ENCODE measurements around the gene MRLN.
A peak's percentile ranks its signal among the peaks of the same experiment; 100 is the strongest.

Gene MRLN

GRCh38 chr10:59753267-59753666, at the start of gene MRLN:
MRLN (minus strand) TSS chr10:59753455.
- TF ChIP-seq EGR1 (IDR thresholded peaks at IDR 0.05) (no peak), REST (IDR thresholded peaks at IDR 0.05; ENCODE audit: low read depth) (no peak), RAD21 (IDR thresholded peaks at IDR 0.05; ENCODE audit: low read depth) (no peak), TEAD4 (IDR thresholded peaks at IDR 0.05) (no peak), ZBTB7A (IDR thresholded peaks at IDR 0.05; ENCODE audit: low read depth) (no peak), NFIC (IDR thresholded peaks at IDR 0.05) (no peak), CREB1 (IDR thresholded peaks at IDR 0.05; ENCODE audit: low read depth) (no peak), EP300 (IDR thresholded peaks at IDR 0.05; ENCODE audit: borderline replicate concordance) (no peak), FOXM1 (IDR thresholded peaks at IDR 0.05; ENCODE audit: borderline replicate concordance, low read depth) (no peak), USF1 (IDR thresholded peaks at IDR 0.05) (no peak), YY1 (IDR thresholded peaks at IDR 0.05; ENCODE audit: low read depth) (no peak), CEBPB (IDR thresholded peaks at IDR 0.05) (no peak), TAF1 (IDR thresholded peaks at IDR 0.05; ENCODE audit: low read depth) (no peak), TCF12 (IDR thresholded peaks at IDR 0.05; ENCODE audit: low read depth) (no peak)
- TF ChIP-seq, protein P1, sequence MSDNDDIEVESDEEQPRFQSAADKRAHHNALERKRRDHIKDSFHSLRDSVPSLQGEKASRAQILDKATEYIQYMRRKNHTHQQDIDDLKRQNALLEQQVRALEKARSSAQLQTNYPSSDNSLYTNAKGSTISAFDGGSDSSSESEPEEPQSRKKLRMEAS (IDR thresholded peaks at IDR 0.05), result no peak

DNA sequence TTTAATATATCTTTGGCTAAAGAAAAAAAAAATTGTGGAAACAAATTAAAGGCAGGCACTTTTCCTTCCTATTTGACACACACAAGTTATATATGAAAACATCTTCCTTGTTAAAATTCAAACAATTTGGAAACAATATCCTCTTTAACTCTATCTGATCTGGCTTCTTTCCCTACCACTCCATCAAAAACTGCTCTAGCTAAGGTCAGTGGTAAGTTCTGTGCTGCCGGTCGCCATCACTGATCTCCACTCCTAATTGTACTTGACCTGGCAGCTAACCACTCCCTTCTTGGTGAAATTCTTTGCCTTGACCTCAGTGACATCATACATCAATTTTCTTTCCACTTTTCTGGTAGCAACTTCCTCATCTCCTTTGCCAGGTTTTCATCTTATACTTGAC, 47.9 kb upstream of the MRLN start:
- no peak for TF ChIP-seq EP300 (IDR thresholded peaks at IDR 0.05; ENCODE audit: borderline replicate concordance)
- TF ChIP-seq ZBTB7A (IDR thresholded peaks at IDR 0.05; ENCODE audit: low read depth), result no peak
- TF ChIP-seq, protein P1 (IDR thresholded peaks at IDR 0.05), result no peak
- TF ChIP-seq NFIC (IDR thresholded peaks at IDR 0.05), result no peak
- TF ChIP-seq CREB1 (IDR thresholded peaks at IDR 0.05; ENCODE audit: low read depth), result no peak
- no peak for TF ChIP-seq FOXM1 (IDR thresholded peaks at IDR 0.05; ENCODE audit: borderline replicate concordance, low read depth)
- TF ChIP-seq YY1 (IDR thresholded peaks at IDR 0.05; ENCODE audit: low read depth), result no peak
- no peak for TF ChIP-seq USF1 (IDR thresholded peaks at IDR 0.05)
- TF ChIP-seq CEBPB (IDR thresholded peaks at IDR 0.05), result no peak
- no peak for TF ChIP-seq TAF1 (IDR thresholded peaks at IDR 0.05; ENCODE audit: low read depth)
- no peak for TF ChIP-seq EGR1 (IDR thresholded peaks at IDR 0.05)
- TF ChIP-seq REST (IDR thresholded peaks at IDR 0.05; ENCODE audit: low read depth), result no peak
- TF ChIP-seq TCF12 (IDR thresholded peaks at IDR 0.05; ENCODE audit: low read depth), result no peak
- TF ChIP-seq TEAD4 (IDR thresholded peaks at IDR 0.05), result no peak

DNA sequence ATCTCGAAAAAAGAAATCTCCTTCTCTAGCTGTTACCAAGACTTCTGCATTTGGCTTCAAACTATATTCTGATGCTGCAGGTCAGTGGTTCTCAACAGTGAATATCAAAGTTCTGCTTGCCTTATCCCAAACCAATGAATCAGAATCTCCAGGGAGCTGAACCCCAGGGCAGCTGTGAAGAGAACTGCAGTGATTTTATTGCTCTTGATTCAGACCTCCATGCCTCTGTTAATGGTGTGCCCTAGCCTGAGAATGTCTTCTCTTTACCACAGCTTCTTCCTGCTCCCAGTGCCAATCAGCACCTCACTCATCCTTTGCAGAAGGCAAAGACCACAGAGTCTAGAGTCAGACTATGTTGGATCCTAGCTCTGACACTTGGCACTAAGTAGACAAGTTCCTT, 46.2 kb upstream of the MRLN start:
- no peak for TF ChIP-seq TAF1 (IDR thresholded peaks at IDR 0.05; ENCODE audit: low read depth)
- no peak for TF ChIP-seq ZBTB7A (IDR thresholded peaks at IDR 0.05; ENCODE audit: low read depth)
- no peak for TF ChIP-seq TCF12 (IDR thresholded peaks at IDR 0.05; ENCODE audit: low read depth)
- no peak for TF ChIP-seq REST (IDR thresholded peaks at IDR 0.05; ENCODE audit: low read depth)

DNA sequence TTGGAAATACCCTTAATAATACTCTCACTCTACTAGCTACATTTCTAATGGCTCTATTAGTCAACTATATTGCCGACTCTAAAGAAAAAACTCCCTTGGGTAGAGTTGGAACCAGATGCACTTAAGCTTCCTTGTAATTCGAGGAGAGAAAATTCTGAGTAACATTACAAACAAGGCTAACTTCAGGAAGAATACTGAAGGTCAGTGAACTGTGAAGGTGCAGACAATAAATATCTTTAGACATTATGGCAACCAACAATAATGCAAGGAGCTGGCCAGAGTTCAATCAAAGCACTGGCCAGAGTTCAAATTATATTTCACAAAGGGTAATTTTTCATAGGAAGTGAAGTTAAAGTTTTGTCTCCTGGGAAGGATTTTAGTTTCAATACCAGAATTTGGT, 40.7 kb upstream of the MRLN start:
- TF ChIP-seq TAF1 (IDR thresholded peaks at IDR 0.05; ENCODE audit: low read depth) (no peak), CEBPB (IDR thresholded peaks at IDR 0.05) (peak; percentile 73; the same call in 1 of the 2 replicates), ZBTB7A (IDR thresholded peaks at IDR 0.05; ENCODE audit: low read depth) (no peak), EP300 (IDR thresholded peaks at IDR 0.05; ENCODE audit: borderline replicate concordance) (peak; percentile 89), NFIC (IDR thresholded peaks at IDR 0.05) (peak; percentile 99), TCF12 (IDR thresholded peaks at IDR 0.05; ENCODE audit: low read depth) (peak; percentile 92), USF1 (IDR thresholded peaks at IDR 0.05) (no peak), REST (IDR thresholded peaks at IDR 0.05; ENCODE audit: low read depth) (no peak), FOXM1 (IDR thresholded peaks at IDR 0.05; ENCODE audit: borderline replicate concordance, low read depth) (peak; percentile 70), EGR1 (IDR thresholded peaks at IDR 0.05) (no peak), YY1 (IDR thresholded peaks at IDR 0.05; ENCODE audit: low read depth) (0 out of 2 replicates have a peak, but pooled peaks have one; percentile 11), CREB1 (IDR thresholded peaks at IDR 0.05; ENCODE audit: low read depth) (no peak; the same call in 1 of the 2 replicates), RAD21 (IDR thresholded peaks at IDR 0.05; ENCODE audit: low read depth) (no peak), TEAD4 (IDR thresholded peaks at IDR 0.05) (peak; percentile 71)
- TF ChIP-seq, protein P1 (IDR thresholded peaks at IDR 0.05), result 0 out of 2 replicates have a peak, but pooled peaks have one; percentile 25
